H9 (cell line): ENCODE measurements around the gene CFAP97D2. TPM values are rescaled to one million over a fixed set of nuclear protein-coding genes. Genes with fewer than 3 reads are reported as not detected.

Source experiments
- DNase-seq: peaks from one replicate; pipeline ENCODE4 v3.0.0-alpha.2; 2017
- H2AFZ ChIP-seq: one replicate; pipeline ENCODE4 v1.6.1; 2013; ENCODE audit warnings: mild to moderate bottlenecking, low read length, control low read depth, moderate library complexity
- H2AK5ac ChIP-seq: 2 replicates; pipeline ENCODE4 v1.6.1; 2013; ENCODE audit warnings: low read length, control low read depth, mixed read lengths; ENCODE audit not compliant: insufficient read length
- H2BK120ac ChIP-seq: one replicate; pipeline ENCODE4 v1.6.1; 2013; ENCODE audit warnings: low read depth, mild to moderate bottlenecking, low read length, control low read depth, inconsistent platforms; ENCODE audit not compliant: poor library complexity, severe bottlenecking
- H2BK12ac ChIP-seq: 2 replicates; pipeline ENCODE4 v1.6.1; 2013; ENCODE audit warnings: low read length, control low read depth, mixed read lengths, low read depth; ENCODE audit not compliant: insufficient read length
- H2BK15ac ChIP-seq: 2 replicates; pipeline ENCODE4 v1.6.1; 2013; ENCODE audit warnings: low read depth, low read length, control low read depth
- H2BK20ac ChIP-seq: one replicate; pipeline ENCODE4 v1.6.1; 2013; ENCODE audit warnings: low read depth, mild to moderate bottlenecking, low read length, control low read depth, inconsistent platforms; ENCODE audit not compliant: poor library complexity, severe bottlenecking
- H2BK5ac ChIP-seq: 2 replicates; pipeline ENCODE4 v1.6.1; 2013; ENCODE audit warnings: low read length, control low read depth, mixed read lengths; ENCODE audit not compliant: insufficient read length
- H3K14ac ChIP-seq: 2 replicates; pipeline ENCODE4 v1.6.1; 2013; ENCODE audit warnings: low read length, control low read depth; ENCODE audit not compliant: insufficient read depth
- H3K18ac ChIP-seq: 2 replicates; pipeline ENCODE4 v1.6.1; 2013; ENCODE audit warnings: low read depth, mild to moderate bottlenecking, mixed read lengths, low read length, control low read depth; ENCODE audit not compliant: insufficient read length
- H3K23ac ChIP-seq: 2 replicates; pipeline ENCODE4 v1.6.1; 2013; ENCODE audit warnings: low read length, control low read depth, mixed read lengths, low read depth; ENCODE audit not compliant: insufficient read length
- H3K23me2 ChIP-seq: 2 replicates; pipeline ENCODE4 v1.6.1; 2013; ENCODE audit warnings: low read depth, mild to moderate bottlenecking, mixed read lengths, low read length, control low read depth; ENCODE audit not compliant: insufficient read length, poor library complexity, severe bottlenecking
- H3K27ac ChIP-seq: 2 replicates; pipeline ENCODE4 v1.5.1; 2013; ENCODE audit warnings: low read length, control low read depth, mixed read lengths, low read depth; ENCODE audit not compliant: insufficient read length
- H3K27me3 ChIP-seq: 2 replicates; pipeline ENCODE4 v1.6.1; 2013; ENCODE audit warnings: low read length, control low read depth, inconsistent platforms; ENCODE audit not compliant: insufficient read depth
- H3K4ac ChIP-seq: 2 replicates; pipeline ENCODE4 v1.6.1; 2013; ENCODE audit warnings: low read depth, mild to moderate bottlenecking, control low read depth, inconsistent platforms, low read length, moderate library complexity
- H3K4me1 ChIP-seq: 2 replicates; pipeline ENCODE4 v1.6.1; 2013; ENCODE audit warnings: low read length, control low read depth, inconsistent platforms; ENCODE audit not compliant: insufficient read depth
- H3K4me2 ChIP-seq: 2 replicates; pipeline ENCODE4 v1.6.1; 2013; ENCODE audit warnings: low read length, control low read depth, mixed read lengths; ENCODE audit not compliant: insufficient read length, insufficient read depth
- H3K56ac ChIP-seq: 2 replicates; pipeline ENCODE4 v1.6.1; 2013; ENCODE audit warnings: low read depth, mild to moderate bottlenecking, mixed read lengths, low read length, control low read depth; ENCODE audit not compliant: insufficient read length
- H3K79me1 ChIP-seq: 2 replicates; pipeline ENCODE4 v1.6.1; 2013; ENCODE audit warnings: low read depth, mild to moderate bottlenecking, moderate library complexity, low read length, control low read depth, inconsistent platforms; ENCODE audit not compliant: insufficient read depth, poor library complexity, severe bottlenecking
- H3K79me2 ChIP-seq: 2 replicates; pipeline ENCODE4 v1.6.1; 2013; ENCODE audit warnings: low read length, control low read depth, inconsistent platforms; ENCODE audit not compliant: insufficient read depth
- H3K9ac ChIP-seq: 2 replicates; pipeline ENCODE4 v1.6.1; 2013; ENCODE audit warnings: low read length, control low read depth, mixed read lengths; ENCODE audit not compliant: insufficient read length; ENCODE audit errors: extremely low read depth
- H3K9me3 ChIP-seq: one replicate; pipeline ENCODE4 v1.6.1; 2013; ENCODE audit warnings: low read depth, low read length, inconsistent platforms; ENCODE audit not compliant: control insufficient read depth
- H3T11ph ChIP-seq: one replicate; pipeline ENCODE4 v1.6.1; 2013; ENCODE audit warnings: mild to moderate bottlenecking, low read length, control low read depth, inconsistent platforms
- H4K20me1 ChIP-seq: one replicate; pipeline ENCODE4 v1.6.1; 2013; ENCODE audit not compliant: control insufficient read depth, insufficient read length, insufficient read depth
- H4K5ac ChIP-seq: 2 replicates; pipeline ENCODE4 v1.6.1; 2013; ENCODE audit warnings: low read depth, mild to moderate bottlenecking, mixed read lengths, low read length, control low read depth; ENCODE audit not compliant: insufficient read length
- H4K8ac ChIP-seq: replicated peaks from 2 replicates; pipeline ENCODE4 v1.6.1; 2013; ENCODE audit warnings: low read length, control low read depth, mixed read lengths, low read depth; ENCODE audit not compliant: insufficient read length
- H4K91ac ChIP-seq: 2 replicates; pipeline ENCODE4 v1.6.1; 2013; ENCODE audit warnings: low read depth, mild to moderate bottlenecking, moderate library complexity, mixed read lengths, low read length, control low read depth; ENCODE audit not compliant: insufficient read length
- H3K27ac Mint-ChIP-seq, 3 experiments: 2 replicates in 2 of 3; 3 replicates in 1 of 3; pipeline ENCODE4 v1.8.0; 2020 to 2021; ENCODE audit warnings: mixed read lengths in 3 of 3, mild to moderate bottlenecking in 1 of 3, moderate library complexity in 1 of 3
- H3K27me3 Mint-ChIP-seq: 2 replicates; pipeline ENCODE4 v1.8.0; 2021; ENCODE audit warnings: low read depth, mild to moderate bottlenecking, moderate library complexity, mixed read lengths
- H3K36me3 Mint-ChIP-seq, 3 experiments: 2 replicates in 2 of 3; 3 replicates in 1 of 3; pipeline ENCODE4 v1.8.0; 2020 to 2021; ENCODE audit warnings: low read depth in 3 of 3, mixed read lengths in 3 of 3; ENCODE audit not compliant: insufficient read depth in 1 of 3
- H3K4me1 Mint-ChIP-seq, 2 experiments: 2 replicates each; pipeline ENCODE4 v1.8.0; 2020; ENCODE audit warnings: mixed read lengths in 2 of 2
- H3K4me3 Mint-ChIP-seq, 2 experiments: 2 replicates in 1 of 2; 3 replicates in 1 of 2; pipeline ENCODE4 v1.8.0; 2020 to 2021; ENCODE audit warnings: mild to moderate bottlenecking in 2 of 2, mixed read lengths in 2 of 2, moderate library complexity in 1 of 2
- H3K9me3 Mint-ChIP-seq, 2 experiments: 2 replicates in 1 of 2; 3 replicates in 1 of 2; pipeline ENCODE4 v1.8.0; 2020; ENCODE audit warnings: mild to moderate bottlenecking in 2 of 2, mixed read lengths in 2 of 2, moderate library complexity in 1 of 2
- WGBS: extraction: QIAGEN DNeasy Blood & Tissue Kit; methylation state at CpG from one replicate; pipeline ENCODE4 v1.1.7; 2013; ENCODE audit warnings: missing lambda C conversion rate, low lambda C conversion rate, mixed read lengths; ENCODE audit not compliant: insufficient read length; ENCODE audit errors: extremely low coverage; 5-methylcytosine and 5-hydroxymethylcytosine counted together
- total RNA-seq: library from RNA; stranded (reverse); gene quantifications from 2 replicates; pipeline ENCODE4 v1.2.1, GENCODE V29; 2021
- TF ChIP-seq, protein P1 (sequence below): fragments of 200-600 bp; sonication (generic); conservative IDR thresholded peaks from 3 replicates; pipeline ENCODE4 v1.8.0; 2021; ENCODE audit warnings: antibody characterized with exemption, mild to moderate bottlenecking

Gene CFAP97D2
- total RNA-seq, 1 experiment from 2014 or later, result not detected

DNA sequence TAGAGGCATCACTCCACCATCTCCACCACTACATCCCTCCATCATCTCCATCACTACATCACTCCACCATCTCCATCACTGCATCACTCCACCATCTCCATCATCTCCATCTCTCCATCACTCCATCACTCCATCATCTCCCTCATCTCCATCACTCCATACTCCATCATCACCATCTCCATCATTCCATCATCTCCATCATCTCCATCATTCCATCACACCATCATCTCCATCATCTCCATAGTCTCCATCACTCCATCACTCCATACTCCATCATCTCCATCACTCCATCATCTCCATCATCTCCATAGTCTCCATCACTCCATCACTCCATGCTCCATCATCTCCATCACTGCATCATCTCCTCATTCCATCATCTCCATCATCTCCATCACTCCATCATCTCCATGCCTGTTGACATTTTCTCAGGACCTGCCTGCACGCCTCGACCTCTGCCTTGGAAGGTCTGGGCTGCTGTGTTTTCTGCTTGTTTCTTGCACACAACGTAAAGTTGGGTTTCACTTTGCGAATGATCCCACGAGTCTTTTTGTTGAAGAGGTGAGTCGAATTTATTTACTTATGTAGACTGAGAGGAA lies 25.5 kb upstream of the CFAP97D2 start:
- Histone ChIP-seq H2BK12ac (no peak overlapping the region), H3K4ac (no peak overlapping the region), H2BK120ac (no peak overlapping the region), H3K79me2 (no peaks in the 10 kb centered on the region), H2BK20ac (no peak overlapping the region), H4K5ac (no peak overlapping the region), H3K27ac (no peak overlapping the region), H3K9me3 (no peaks in the 10 kb centered on the region), H2BK15ac (no peak overlapping the region), H3K4me2 (no peak overlapping the region), H2BK5ac (no peak overlapping the region), H3T11ph (no peak overlapping the region), H4K91ac (no peak overlapping the region), H3K23me2 (no peaks in the 10 kb centered on the region), H3K14ac (no peak overlapping the region), H4K8ac (no peak overlapping the region), H3K79me1 (no peaks in the 10 kb centered on the region), H3K27me3 (no peaks in the 10 kb centered on the region), H4K20me1 (no peaks in the 10 kb centered on the region), H3K9ac (no peak overlapping the region), H2AK5ac (no peak overlapping the region), H3K18ac (no peak overlapping the region), H3K23ac (no peak overlapping the region), H2AFZ (no peak overlapping the region), H3K56ac (no peak overlapping the region), H3K4me1 (no peaks in the 10 kb centered on the region; the same call in 1 of the 2 replicates)
- no peaks in the 10 kb centered on the region for H3K9me3 Mint-ChIP-seq
- H3K4me1 Mint-ChIP-seq, result peaks cover 9 to 12% of the 10 kb centered on the region in 2 experiments
- no peak overlapping the region for H3K4me3 Mint-ChIP-seq
- H3K27me3 Mint-ChIP-seq, result peaks cover 13% of the 10 kb centered on the region
- H3K36me3 Mint-ChIP-seq, result peaks cover 0 to 4% (median 0%) of the 10 kb centered on the region in 3 experiments; a peak in 1 of 7 replicates
- TF ChIP-seq, protein P1, sequence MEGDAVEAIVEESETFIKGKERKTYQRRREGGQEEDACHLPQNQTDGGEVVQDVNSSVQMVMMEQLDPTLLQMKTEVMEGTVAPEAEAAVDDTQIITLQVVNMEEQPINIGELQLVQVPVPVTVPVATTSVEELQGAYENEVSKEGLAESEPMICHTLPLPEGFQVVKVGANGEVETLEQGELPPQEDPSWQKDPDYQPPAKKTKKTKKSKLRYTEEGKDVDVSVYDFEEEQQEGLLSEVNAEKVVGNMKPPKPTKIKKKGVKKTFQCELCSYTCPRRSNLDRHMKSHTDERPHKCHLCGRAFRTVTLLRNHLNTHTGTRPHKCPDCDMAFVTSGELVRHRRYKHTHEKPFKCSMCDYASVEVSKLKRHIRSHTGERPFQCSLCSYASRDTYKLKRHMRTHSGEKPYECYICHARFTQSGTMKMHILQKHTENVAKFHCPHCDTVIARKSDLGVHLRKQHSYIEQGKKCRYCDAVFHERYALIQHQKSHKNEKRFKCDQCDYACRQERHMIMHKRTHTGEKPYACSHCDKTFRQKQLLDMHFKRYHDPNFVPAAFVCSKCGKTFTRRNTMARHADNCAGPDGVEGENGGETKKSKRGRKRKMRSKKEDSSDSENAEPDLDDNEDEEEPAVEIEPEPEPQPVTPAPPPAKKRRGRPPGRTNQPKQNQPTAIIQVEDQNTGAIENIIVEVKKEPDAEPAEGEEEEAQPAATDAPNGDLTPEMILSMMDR, result no peak
- WGBS, result no CpG with 5 or more reads among the region's 6 CpGs
- no peak for DNase-seq
- no peak overlapping the region; a peak in 2 of 7 replicates for H3K27ac Mint-ChIP-seq
